Uterus (tissue), 4 donors: Measurements from ENCODE around the gene PFN4. TPM values are rescaled to one million over a fixed set of nuclear protein-coding genes. Genes with fewer than 3 reads are reported as not detected.
"Not testable (repeated sequence)": the region's sequence is repeated elsewhere in the genome, so short reads cannot be mapped to it uniquely, and the experiment has no call there.

ENCODE experiments used
- DNase-seq, 2 donors: peaks; one replicate each; pipeline ENCODE4 v3.0.0-alpha.2; 2019 to 2020
- H3K27ac ChIP-seq, 2 donors: fragments of 200-600 bp; sonication (generic); 1 replicate in 1 of 2; 2 replicates in 1 of 2; pipeline ENCODE4 v1.5.1; 2016 to 2018
- H3K27me3 ChIP-seq, 2 donors: fragments of 200-600 bp; sonication (generic); one replicate each; pipeline ENCODE4 v1.5.1; 2018 to 2019; ENCODE audit warnings: control low read depth in 1 of 2
- H3K36me3 ChIP-seq, 2 donors: fragments of 200-600 bp; sonication (generic); one replicate each; pipeline ENCODE4 v1.5.1; 2019; ENCODE audit warnings: control low read depth in 1 of 2
- H3K4me1 ChIP-seq, 2 donors: fragments of 200-600 bp; sonication (generic); one replicate each; pipeline ENCODE4 v1.5.1; 2018 to 2019; ENCODE audit warnings: control low read depth in 1 of 2
- H3K4me3 ChIP-seq, 2 donors: fragments of 200-600 bp; sonication (generic); 1 replicate in 1 of 2; 2 replicates in 1 of 2; pipeline ENCODE4 v1.5.1; 2018 to 2019; ENCODE audit warnings: mild to moderate bottlenecking in 1 of 2
- H3K9me3 ChIP-seq, 2 donors: fragments of 200-600 bp; sonication (generic); one replicate each; pipeline ENCODE4 v1.5.1; 2019; ENCODE audit warnings: control low read depth in 1 of 2
- CTCF ChIP-seq, 4 experiments: fragments of 200-600 bp in 2 of 4; fragments of 450-650 bp in 2 of 4; sonication (generic) in 2 of 4; IDR thresholded peaks; one replicate each; pipeline ENCODE4 v1.5.1; 2016 to 2019; ENCODE audit warnings: antibody characterized with exemption in 4 of 4, mild to moderate bottlenecking in 2 of 4, moderate library complexity in 1 of 4
- POLR2A ChIP-seq, 2 donors: fragments of 450-650 bp; IDR thresholded peaks; one replicate each; pipeline ENCODE4 v1.6.1; 2016; ENCODE audit warnings: antibody characterized with exemption in 2 of 2, mild to moderate bottlenecking in 1 of 2, moderate library complexity in 1 of 2
- intact Hi-C: fragments of 100-400 bp; cut with DNase I; formaldehyde crosslinking; loops from one replicate; pipeline ENCODE4 v1.15.1; 2023; ENCODE audit warnings: low total_unique reads
- total RNA-seq, 4 donors: library from RNA; depleted of rRNA in 3 of 4; stranded (reverse); fragments of >200 nt in 3 of 4; gene quantifications; one replicate each; pipeline versions ENCODE4 v1.1.0 to v1.2.4, GENCODE V29; 2014 to 2023
- donor health status: DM: yes; HTN: yes; CAD: no.

The PFN4 gene
- total RNA-seq, 4 donors from 2014 or later = 0.95 to 2.0 TPM; not detected in 2

GRCh38 chr2:24105816-24106215 lies 17.3 kb downstream of the PFN4 start:
- Histone ChIP-seq H3K36me3 (no peaks in the 10 kb centered on the region), H3K4me1 (no peaks in the 10 kb centered on the region), H3K27me3 (no peaks in the 10 kb centered on the region), H3K4me3 (no peak overlapping the region), H3K9me3 (no peaks in the 10 kb centered on the region), H3K27ac (no peak overlapping the region)
- intact Hi-C loops = no loop called here
- TF ChIP-seq CTCF (IDR thresholded peaks at IDR 0.05) = no peak
- TF ChIP-seq POLR2A (IDR thresholded peaks at IDR 0.05) = no peak
- DNase-seq = no peak

GRCh38 chr2:24104906-24105305 lies 18.2 kb downstream of the PFN4 start:
- Histone ChIP-seq H3K27me3 (no peaks in the 10 kb centered on the region), H3K4me3 (no peak overlapping the region), H3K9me3 (no peaks in the 10 kb centered on the region), H3K36me3 (no peaks in the 10 kb centered on the region), H3K27ac (no peak overlapping the region), H3K4me1 (no peaks in the 10 kb centered on the region)
- intact Hi-C loops = no loop called here
- DNase-seq = no peak
- TF ChIP-seq CTCF (IDR thresholded peaks at IDR 0.05) (no peak), POLR2A (IDR thresholded peaks at IDR 0.05) (no peak)

- Histone ChIP-seq H3K4me3 (no peak overlapping the region), H3K27me3 (no peaks in the 10 kb centered on the region), H3K9me3 (no peaks in the 10 kb centered on the region), H3K36me3 (no peaks in the 10 kb centered on the region), H3K4me1 (no peaks in the 10 kb centered on the region), H3K27ac (no peak overlapping the region)
- DNase-seq = no peak
- TF ChIP-seq POLR2A (IDR thresholded peaks at IDR 0.05) (no peak), CTCF (IDR thresholded peaks at IDR 0.05) (no peak)
- intact Hi-C loops = no loop called here
These were observed 19.0 kb downstream of the PFN4 start for GRCh38 chr2:24104110-24104650.

GRCh38 chr2:24102677-24103076 lies 20.5 kb downstream of the PFN4 start:
- Histone ChIP-seq H3K4me1 (no peaks in the 10 kb centered on the region), H3K4me3 (no peak overlapping the region), H3K27ac (no peak overlapping the region), H3K27me3 (no peaks in the 10 kb centered on the region), H3K9me3 (no peaks in the 10 kb centered on the region), H3K36me3 (no peaks in the 10 kb centered on the region)
- intact Hi-C loops = no loop called here
- TF ChIP-seq POLR2A (IDR thresholded peaks at IDR 0.05) (no peak), CTCF (IDR thresholded peaks at IDR 0.05) (no peak)
- DNase-seq = no peak

GRCh38 chr2:24101992-24102391 lies 21.1 kb downstream of the PFN4 start:
- TF ChIP-seq POLR2A (IDR thresholded peaks at IDR 0.05) (no peak), CTCF (IDR thresholded peaks at IDR 0.05) (no peak)
- Histone ChIP-seq H3K4me1 (no peaks in the 10 kb centered on the region), H3K4me3 (no peak overlapping the region), H3K27me3 (no peaks in the 10 kb centered on the region), H3K36me3 (no peaks in the 10 kb centered on the region), H3K9me3 (no peaks in the 10 kb centered on the region), H3K27ac (no peak overlapping the region)
- intact Hi-C loops = no loop called here
- DNase-seq = no peak

GRCh38 chr2:24100732-24101131 lies 22.4 kb downstream of the PFN4 start:
- DNase-seq, H3K4me1 ChIP-seq, intact Hi-C loops, H3K27me3 ChIP-seq, H3K27ac ChIP-seq, H3K9me3 ChIP-seq, H3K4me3 ChIP-seq, H3K36me3 ChIP-seq: not testable (repeated sequence)

- H3K27ac ChIP-seq, H3K4me1 ChIP-seq, H3K27me3 ChIP-seq, DNase-seq, intact Hi-C loops, H3K36me3 ChIP-seq, H3K9me3 ChIP-seq, H3K4me3 ChIP-seq: not testable (repeated sequence)
These were observed 27.9 kb downstream of the PFN4 start for GRCh38 chr2:24095171-24095677.

- H3K36me3 ChIP-seq, H3K4me3 ChIP-seq, DNase-seq, H3K27me3 ChIP-seq, H3K4me1 ChIP-seq, H3K27ac ChIP-seq, intact Hi-C loops, H3K9me3 ChIP-seq: not testable (repeated sequence)
These were observed 29.9 kb downstream of the PFN4 start for GRCh38 chr2:24093270-24093669.
